SK-N-SH treated with all-trans-retinoic acid at 6 μM for 48 hours (cell line): Measurements from ENCODE around the gene PCDH17.

Source experiments
- ATAC-seq: fragments of 200-7000 bp; cut with Tn5 transposase; 3 replicates; pipeline ENCODE4 v1.9.1; 2020; ENCODE audit warnings: mild to moderate bottlenecking, moderate library complexity
- ARNTL ChIP-seq: fragments of 450-650 bp; formaldehyde crosslinking; IDR thresholded peaks from 2 replicates; pipeline ENCODE4 v1.5.0; 2020; ENCODE audit warnings: low read depth, mild to moderate bottlenecking, moderate library complexity, borderline replicate concordance
- BACH2 ChIP-seq: fragments of 250-450 bp; sonication (Bioruptor Pico); IDR thresholded peaks from 2 replicates; pipeline ENCODE4 v1.9.0; 2021; ENCODE audit warnings: mild to moderate bottlenecking, borderline replicate concordance
- CSDC2 ChIP-seq: fragments of 250-450 bp; sonication (Bioruptor Pico); IDR thresholded peaks from 2 replicates; pipeline ENCODE4 v1.5.0; 2020; ENCODE audit warnings: mild to moderate bottlenecking, moderate library complexity
- ESRRG ChIP-seq: fragments of 250-450 bp; sonication (Bioruptor Pico); IDR thresholded peaks from 2 replicates; pipeline ENCODE4 v1.6.1; 2021; ENCODE audit warnings: mild to moderate bottlenecking
- ISL1 ChIP-seq: fragments of 250-450 bp; sonication (Bioruptor Pico); IDR thresholded peaks from 2 replicates; pipeline ENCODE4 v2.1.2; 2022; ENCODE audit warnings: mild to moderate bottlenecking, moderate library complexity
- OSR1 ChIP-seq: fragments of 250-450 bp; sonication (Bioruptor Pico); IDR thresholded peaks from 2 replicates; pipeline ENCODE4 v1.8.0; 2022; ENCODE audit warnings: moderate library complexity, mild to moderate bottlenecking, inconsistent platforms
- PATZ1 ChIP-seq: fragments of 250-450 bp; sonication (Bioruptor Pico); IDR thresholded peaks from 2 replicates; pipeline ENCODE4 v1.8.0; 2020; ENCODE audit warnings: mild to moderate bottlenecking, moderate library complexity, borderline replicate concordance
- POU6F1 ChIP-seq: fragments of 250-450 bp; sonication (Bioruptor Pico); IDR thresholded peaks from 2 replicates; pipeline ENCODE4 v1.8.0; 2021; ENCODE audit warnings: low read depth, mild to moderate bottlenecking, moderate library complexity, borderline replicate concordance
- PPARA ChIP-seq: fragments of 250-450 bp; sonication (Bioruptor Pico); IDR thresholded peaks from 2 replicates; pipeline ENCODE4 v1.5.0; 2020; ENCODE audit warnings: mild to moderate bottlenecking, borderline replicate concordance
- RARB ChIP-seq: fragments of 250-450 bp; sonication (Bioruptor Pico); IDR thresholded peaks from 2 replicates; pipeline ENCODE4 v1.8.0; 2021; ENCODE audit warnings: mild to moderate bottlenecking, moderate library complexity
- SNAI2 ChIP-seq: fragments of 250-450 bp; sonication (Bioruptor Pico); IDR thresholded peaks from 2 replicates; pipeline ENCODE4 v1.5.0; 2020; ENCODE audit warnings: mild to moderate bottlenecking, moderate library complexity
- TOX ChIP-seq: fragments of 250-450 bp; sonication (Bioruptor Pico); IDR thresholded peaks from 2 replicates; pipeline ENCODE4 v1.8.0; 2021; ENCODE audit warnings: mild to moderate bottlenecking, moderate library complexity, borderline replicate concordance
- ZC3H10 ChIP-seq: fragments of 250-450 bp; sonication (Bioruptor Pico); IDR thresholded peaks from 2 replicates; pipeline ENCODE4 v1.5.1; 2021; ENCODE audit warnings: mild to moderate bottlenecking, moderate library complexity
- ZFP3 ChIP-seq: fragments of 250-450 bp; sonication (Bioruptor Pico); IDR thresholded peaks from 2 replicates; pipeline ENCODE4 v1.5.0; 2020; ENCODE audit warnings: mild to moderate bottlenecking, moderate library complexity
- ZFP30 ChIP-seq: fragments of 450-650 bp; formaldehyde crosslinking; IDR thresholded peaks from 2 replicates; pipeline ENCODE4 v1.5.0; 2022; ENCODE audit warnings: mild to moderate bottlenecking, moderate library complexity
- ZNF565 ChIP-seq: fragments of 450-650 bp; formaldehyde crosslinking; conservative IDR thresholded peaks from 2 replicates; pipeline ENCODE4 v1.5.0; 2020; ENCODE audit warnings: low read depth, mild to moderate bottlenecking, moderate library complexity
- ZNF70 ChIP-seq: fragments of 450-650 bp; formaldehyde crosslinking; IDR thresholded peaks from 2 replicates; pipeline ENCODE4 v1.5.0; 2020; ENCODE audit warnings: mild to moderate bottlenecking, moderate library complexity
- ZNF8 ChIP-seq: fragments of 450-650 bp; formaldehyde crosslinking; IDR thresholded peaks from 2 replicates; pipeline ENCODE4 v1.5.0; 2020; ENCODE audit warnings: mild to moderate bottlenecking, moderate library complexity
- TF ChIP-seq, protein P1 (sequence below): fragments of 250-450 bp; sonication (Bioruptor Pico); IDR thresholded peaks from 2 replicates; pipeline ENCODE4 v1.5.1; 2020; ENCODE audit warnings: low read depth, mild to moderate bottlenecking, moderate library complexity
- TF ChIP-seq, protein P2 (sequence below): fragments of 250-450 bp; sonication (Bioruptor Pico); IDR thresholded peaks from 2 replicates; pipeline ENCODE4 v1.5.0; 2020; ENCODE audit warnings: mild to moderate bottlenecking, moderate library complexity
- TF ChIP-seq, protein P3 (sequence below): fragments of 250-450 bp; sonication (Bioruptor Pico); IDR thresholded peaks from 2 replicates; pipeline ENCODE4 v1.5.1; 2021; ENCODE audit warnings: mild to moderate bottlenecking, moderate library complexity

Gene PCDH17

DNA sequence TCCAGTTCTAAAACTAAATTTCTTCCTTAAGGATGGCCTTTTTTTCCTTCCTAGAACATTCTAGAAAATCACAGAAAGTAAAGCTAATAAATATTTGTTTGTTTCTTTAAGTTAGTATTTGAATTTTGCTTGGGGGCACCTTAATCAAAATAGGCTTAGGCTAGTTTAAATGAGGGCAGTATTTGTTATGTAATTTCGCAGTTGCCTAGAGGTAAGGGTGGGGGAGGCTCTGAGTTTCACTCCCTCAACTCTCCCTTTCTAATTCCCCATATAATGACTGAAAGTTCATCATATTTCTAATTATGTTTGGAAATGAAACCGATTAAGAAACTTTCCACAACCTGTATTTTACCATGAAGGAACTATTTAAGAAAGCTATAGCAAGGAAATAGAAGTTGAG lies 40.6 kb downstream of the PCDH17 start:
- no peak for ATAC-seq
- TF ChIP-seq ZC3H10 (CRISPR knock-in tag) (no peak), ESRRG (CRISPR knock-in tag) (no peak), ZFP30 (CRISPR knock-in tag) (no peak), ZFP3 (CRISPR knock-in tag) (no peak)

DNA sequence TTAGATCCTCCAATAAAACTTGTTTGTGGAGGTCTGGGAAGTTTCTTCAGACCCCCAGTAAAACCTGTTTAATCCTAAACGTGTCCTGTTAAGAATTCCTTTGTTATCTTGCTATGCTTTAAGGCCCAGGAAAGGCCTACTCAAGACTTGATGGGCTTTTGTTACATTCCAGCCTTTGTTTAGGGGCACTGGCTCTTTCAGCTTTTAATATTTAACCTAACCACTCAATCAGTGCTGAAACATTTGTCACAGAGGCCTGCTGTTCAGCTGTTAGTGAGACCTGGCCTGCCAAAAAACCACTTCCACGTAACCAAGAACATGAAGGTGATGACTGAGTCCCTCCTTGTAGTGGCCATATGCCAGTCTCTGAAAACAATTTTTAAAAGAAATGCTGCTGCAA lies 41.7 kb downstream of the PCDH17 start:
- no peak for ATAC-seq
- TF ChIP-seq PPARA: no peak
- no peak for TF ChIP-seq BACH2
- TF ChIP-seq OSR1: no peak
- no peak for TF ChIP-seq POU6F1
- no peak for TF ChIP-seq ZFP30 (CRISPR knock-in tag)
- TF ChIP-seq PATZ1 (CRISPR knock-in tag): no peak
- TF ChIP-seq ZFP3 (CRISPR knock-in tag): no peak
- TF ChIP-seq ZNF70: no peak
- TF ChIP-seq, protein P1, sequence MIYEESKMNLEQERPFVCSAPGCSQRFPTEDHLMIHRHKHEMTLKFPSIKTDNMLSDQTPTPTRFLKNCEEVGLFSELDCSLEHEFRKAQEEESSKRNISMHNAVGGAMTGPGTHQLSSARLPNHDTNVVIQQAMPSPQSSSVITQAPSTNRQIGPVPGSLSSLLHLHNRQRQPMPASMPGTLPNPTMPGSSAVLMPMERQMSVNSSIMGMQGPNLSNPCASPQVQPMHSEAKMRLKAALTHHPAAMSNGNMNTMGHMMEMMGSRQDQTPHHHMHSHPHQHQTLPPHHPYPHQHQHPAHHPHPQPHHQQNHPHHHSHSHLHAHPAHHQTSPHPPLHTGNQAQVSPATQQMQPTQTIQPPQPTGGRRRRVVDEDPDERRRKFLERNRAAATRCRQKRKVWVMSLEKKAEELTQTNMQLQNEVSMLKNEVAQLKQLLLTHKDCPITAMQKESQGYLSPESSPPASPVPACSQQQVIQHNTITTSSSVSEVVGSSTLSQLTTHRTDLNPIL (CRISPR knock-in tag): no peak

DNA sequence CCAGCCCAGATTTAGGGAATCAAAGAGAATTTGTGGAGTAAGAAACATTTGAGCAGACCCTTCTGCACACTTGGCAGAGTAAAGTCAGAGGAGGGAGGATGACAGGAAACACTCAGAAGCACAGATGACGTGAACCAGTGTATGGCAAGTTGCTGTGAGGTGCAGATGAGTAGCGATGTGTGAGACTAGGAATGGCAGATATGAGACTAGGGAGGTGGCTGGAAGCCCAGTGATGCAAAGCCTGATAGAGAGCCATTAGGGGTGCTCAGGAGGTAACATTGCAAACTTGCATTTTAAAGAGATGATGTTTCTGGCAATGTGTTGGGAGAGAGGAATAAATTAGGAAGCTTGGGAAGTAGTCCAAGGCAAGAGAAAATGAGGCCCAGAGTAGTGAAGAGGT lies 44.0 kb downstream of the PCDH17 start:
- no peak for ATAC-seq
- no peak for TF ChIP-seq ZFP3 (CRISPR knock-in tag)
- TF ChIP-seq ZNF8: no peak
- TF ChIP-seq TOX (CRISPR knock-in tag): no peak
- no peak for TF ChIP-seq ZNF565 (CRISPR knock-in tag)
- TF ChIP-seq CSDC2: no peak
- no peak for TF ChIP-seq RARB (CRISPR knock-in tag)
- no peak for TF ChIP-seq PPARA
- TF ChIP-seq, protein P1 (CRISPR knock-in tag): no peak
- TF ChIP-seq, protein P2, sequence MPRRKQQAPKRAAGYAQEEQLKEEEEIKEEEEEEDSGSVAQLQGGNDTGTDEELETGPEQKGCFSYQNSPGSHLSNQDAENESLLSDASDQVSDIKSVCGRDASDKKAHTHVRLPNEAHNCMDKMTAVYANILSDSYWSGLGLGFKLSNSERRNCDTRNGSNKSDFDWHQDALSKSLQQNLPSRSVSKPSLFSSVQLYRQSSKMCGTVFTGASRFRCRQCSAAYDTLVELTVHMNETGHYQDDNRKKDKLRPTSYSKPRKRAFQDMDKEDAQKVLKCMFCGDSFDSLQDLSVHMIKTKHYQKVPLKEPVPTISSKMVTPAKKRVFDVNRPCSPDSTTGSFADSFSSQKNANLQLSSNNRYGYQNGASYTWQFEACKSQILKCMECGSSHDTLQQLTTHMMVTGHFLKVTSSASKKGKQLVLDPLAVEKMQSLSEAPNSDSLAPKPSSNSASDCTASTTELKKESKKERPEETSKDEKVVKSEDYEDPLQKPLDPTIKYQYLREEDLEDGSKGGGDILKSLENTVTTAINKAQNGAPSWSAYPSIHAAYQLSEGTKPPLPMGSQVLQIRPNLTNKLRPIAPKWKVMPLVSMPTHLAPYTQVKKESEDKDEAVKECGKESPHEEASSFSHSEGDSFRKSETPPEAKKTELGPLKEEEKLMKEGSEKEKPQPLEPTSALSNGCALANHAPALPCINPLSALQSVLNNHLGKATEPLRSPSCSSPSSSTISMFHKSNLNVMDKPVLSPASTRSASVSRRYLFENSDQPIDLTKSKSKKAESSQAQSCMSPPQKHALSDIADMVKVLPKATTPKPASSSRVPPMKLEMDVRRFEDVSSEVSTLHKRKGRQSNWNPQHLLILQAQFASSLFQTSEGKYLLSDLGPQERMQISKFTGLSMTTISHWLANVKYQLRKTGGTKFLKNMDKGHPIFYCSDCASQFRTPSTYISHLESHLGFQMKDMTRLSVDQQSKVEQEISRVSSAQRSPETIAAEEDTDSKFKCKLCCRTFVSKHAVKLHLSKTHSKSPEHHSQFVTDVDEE (CRISPR knock-in tag): no peak
- TF ChIP-seq PATZ1 (CRISPR knock-in tag): no peak
- no peak for TF ChIP-seq ZNF70
- TF ChIP-seq ARNTL (CRISPR knock-in tag): no peak
- TF ChIP-seq SNAI2: no peak
- TF ChIP-seq ZC3H10 (CRISPR knock-in tag): no peak
- TF ChIP-seq, protein P3, sequence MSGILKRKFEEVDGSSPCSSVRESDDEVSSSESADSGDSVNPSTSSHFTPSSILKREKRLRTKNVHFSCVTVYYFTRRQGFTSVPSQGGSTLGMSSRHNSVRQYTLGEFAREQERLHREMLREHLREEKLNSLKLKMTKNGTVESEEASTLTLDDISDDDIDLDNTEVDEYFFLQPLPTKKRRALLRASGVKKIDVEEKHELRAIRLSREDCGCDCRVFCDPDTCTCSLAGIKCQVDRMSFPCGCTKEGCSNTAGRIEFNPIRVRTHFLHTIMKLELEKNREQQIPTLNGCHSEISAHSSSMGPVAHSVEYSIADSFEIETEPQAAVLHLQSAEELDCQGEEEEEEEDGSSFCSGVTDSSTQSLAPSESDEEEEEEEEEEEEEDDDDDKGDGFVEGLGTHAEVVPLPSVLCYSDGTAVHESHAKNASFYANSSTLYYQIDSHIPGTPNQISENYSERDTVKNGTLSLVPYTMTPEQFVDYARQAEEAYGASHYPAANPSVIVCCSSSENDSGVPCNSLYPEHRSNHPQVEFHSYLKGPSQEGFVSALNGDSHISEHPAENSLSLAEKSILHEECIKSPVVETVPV (CRISPR knock-in tag): no peak
- no peak for TF ChIP-seq ISL1 (CRISPR knock-in tag)
